Heart right ventricle (tissue), 16 donors: ENCODE data around the gene EME2. TPM values are rescaled to one million over a fixed set of nuclear protein-coding genes. Genes with fewer than 3 reads are reported as not detected.

ENCODE experiments used
- ATAC-seq, 8 donors: fragments of 200-7000 bp; cut with Tn5 transposase; one replicate each; pipeline ENCODE4 v1.9.1; 2020; ENCODE audit warnings: mild to moderate bottlenecking in 8 of 8, moderate library complexity in 8 of 8, moderate number of reproducible peaks in 1 of 8
- DNase-seq, 2 donors: peaks; one replicate each; pipeline ENCODE4 v3.0.0-alpha.2; 2020
- H3K27ac ChIP-seq, 10 donors: fragments of 200-600 bp; sonication (generic) in 2 of 10; one replicate each; pipeline versions ENCODE4 v1.5.0 to v1.8.0; 2020 to 2022; ENCODE audit warnings: mild to moderate bottlenecking in 3 of 10
- H3K27me3 ChIP-seq, 7 donors: fragments of 200-600 bp; one replicate each; pipeline ENCODE4 v1.8.0; 2021 to 2022; ENCODE audit warnings: mild to moderate bottlenecking in 2 of 7
- H3K36me3 ChIP-seq, 9 donors: fragments of 200-600 bp; sonication (generic) in 1 of 9; one replicate each; pipeline versions ENCODE4 v1.5.0 to v1.8.0; 2020 to 2022; ENCODE audit warnings: mild to moderate bottlenecking in 2 of 9
- H3K4me1 ChIP-seq, 9 donors: fragments of 200-600 bp; sonication (generic) in 1 of 9; one replicate each; pipeline versions ENCODE4 v1.5.0 to v1.8.0; 2020 to 2022; ENCODE audit warnings: mild to moderate bottlenecking in 4 of 9
- H3K4me3 ChIP-seq, 10 donors: fragments of 200-600 bp; sonication (generic) in 2 of 10; one replicate each; pipeline versions ENCODE4 v1.5.0 to v1.8.0; 2020 to 2022; ENCODE audit warnings: mild to moderate bottlenecking in 7 of 10, moderate library complexity in 2 of 10
- H3K9me3 ChIP-seq, 11 donors: fragments of 200-600 bp in 10 of 11; sonication (generic) in 2 of 11; one replicate each; pipeline versions ENCODE4 v1.5.0 to v1.8.0; 2013 to 2022; ENCODE audit warnings: mild to moderate bottlenecking in 2 of 11, control low read depth in 1 of 11, moderate library complexity in 1 of 11
- CTCF ChIP-seq, 9 donors: fragments of 200-600 bp; sonication (generic) in 2 of 9; IDR thresholded peaks; one replicate each; pipeline versions ENCODE4 v1.5.0 to v1.8.0; 2021 to 2022; ENCODE audit warnings: antibody characterized with exemption in 9 of 9, mild to moderate bottlenecking in 5 of 9, moderate library complexity in 1 of 9
- WGBS, 2 donors: extraction: QIAGEN DNeasy Blood & Tissue Kit; methylation state at CpG; one replicate each; pipeline ENCODE4 v1.1.7; 2013; ENCODE audit warnings: inconsistent platforms in 1 of 2; 5-methylcytosine and 5-hydroxymethylcytosine counted together
- intact Hi-C, 10 donors: fragments of 100-400 bp; cut with DNase I; formaldehyde crosslinking; loops; one replicate each; pipeline versions ENCODE4 v1.11.1 to v1.14.2; 2022
- polyA plus RNA-seq, 2 donors: library from polyadenylated mRNA; stranded (reverse); fragments of 200-250 nt; gene quantifications; one replicate each; pipeline ENCODE4 v1.2.3, GENCODE V29; 2013
- total RNA-seq, 10 donors: library from RNA; stranded (reverse); fragmentation: NEBNext Ultra II Directional in 3 of 10; extraction: Animal tissue kit (Norgen Biotek cat#: 25700) in 3 of 10; gene quantifications; one replicate each; pipeline versions ENCODE4 v1.2.1 to v1.2.4, GENCODE V29; 2021 to 2023
- donor health status: Arrhythmogenic right ventricular cardiomyopathy.
- donor health status: ischemic (EF 13 %, LVEDD 7.1; RV severe dilation, severe dysfunction).
- donor health status: healthy with polysubstance abuse.
- donor health status: DM: no; HTN: yes; CAD: no.
- donor health status: DM: no; HTN: no; CAD: no.
- donor health status: ischemic (EF 25% LVEDD 6.9; RV normal size, moderate dysfunction).
- donor health status: ischemic (EF 25% LVEDD 5.7; RV mildly dilated, moderate dysfunction).
- donor health status: healthy.
- donor health status: DM: yes; HTN: yes; CAD: no.
- donor health status: Ischemic cardiomyopathy.
- donor health status: ischemic (EF 35%, LVEDD 5.7; RV mildly dilated, moderate dysfunction).
- donor health status: nonischemic (EF 11% LVEDD 7.7; RV severe dilation, severe dysfunction).
- donor health status: DM: yes; HTN: yes; CAD: no.
- donor health status: PGD.
- donor health status: ischemic (EF 29% LVEDD 5.4; RV normal size, mild dysfunction).
- donor health status: nonischemic (EF 23%, LVEDD 6.1; RV moderate dilation, normal function).

Gene EME2
- total and polyA plus RNA-seq, 12 donors: 3.0 to 17.9 (median 7.3) TPM

DNA sequence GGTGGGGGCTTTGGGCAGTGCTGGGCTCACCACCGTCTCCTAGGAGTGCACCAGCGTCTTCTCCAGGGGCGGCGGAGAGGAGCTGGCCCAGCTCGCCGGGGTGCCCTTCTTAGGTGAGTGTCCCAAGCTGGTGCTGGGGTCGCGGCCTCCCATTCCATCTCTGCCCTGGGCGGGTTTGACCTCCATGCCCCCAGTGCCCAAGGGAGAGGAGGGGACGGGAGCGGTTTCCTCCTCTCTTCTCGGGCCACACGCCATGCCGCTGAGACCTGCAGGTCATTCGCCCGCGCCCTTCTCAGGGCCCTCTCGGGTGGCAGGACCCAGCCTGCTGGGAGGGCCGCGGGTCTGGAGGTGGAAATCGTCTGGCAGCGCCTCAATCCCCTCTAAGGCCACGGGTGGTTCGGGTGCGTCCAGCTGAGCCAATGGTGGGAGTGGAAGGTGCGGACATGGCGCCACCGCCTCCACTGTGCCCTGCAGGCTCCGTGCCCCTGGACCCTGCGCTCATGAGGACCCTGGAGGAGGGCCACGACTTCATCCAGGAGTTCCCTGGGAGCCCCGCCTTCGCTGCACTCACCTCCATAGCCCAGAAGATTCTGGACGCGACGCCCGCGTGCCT, 15.6 kb downstream of the EME2 start:
- Histone ChIP-seq H3K4me3 (no peak overlapping the region), H3K36me3 (peaks cover 0 to 63% (median 12%) of the 10 kb centered on the region in 9 donors), H3K27ac (no peak overlapping the region), H3K4me1 (peaks cover 4 to 32% (median 15%) of the 10 kb centered on the region in 9 donors), H3K9me3 (no peaks in the 10 kb centered on the region), H3K27me3 (no peaks in the 10 kb centered on the region)
- TF ChIP-seq CTCF (IDR thresholded peaks at IDR 0.05): no peak
- ATAC-seq (no peak), DNase-seq (peak; percentile 3 to 14)
- intact Hi-C loops: no loop called here
- 89 to 90% methylated on average over 36 to 38 of the region's 38 CpGs for WGBS, 2 donors

DNA sequence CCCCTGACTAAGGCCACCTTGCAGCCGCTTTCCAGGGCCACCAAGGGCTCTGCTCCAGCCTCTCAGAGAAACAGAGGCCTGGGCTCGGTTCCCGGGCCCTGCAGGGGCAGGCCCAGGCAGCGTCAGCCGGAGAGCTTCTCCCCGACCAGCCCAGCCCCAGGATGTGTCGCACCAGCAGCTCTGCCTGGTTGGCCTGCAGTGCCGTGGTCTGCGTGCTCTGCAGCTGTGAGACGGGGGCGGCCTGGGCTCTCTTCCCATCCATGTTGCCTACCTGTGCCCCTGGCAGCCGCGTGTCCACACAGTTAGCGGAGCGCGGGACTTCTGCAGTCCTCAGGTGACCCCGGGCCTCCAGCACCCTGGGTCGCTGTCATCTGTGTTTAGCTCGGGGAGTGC, 16.1 kb downstream of the EME2 start:
- DNase-seq: peak; percentile 7 to 10

DNA sequence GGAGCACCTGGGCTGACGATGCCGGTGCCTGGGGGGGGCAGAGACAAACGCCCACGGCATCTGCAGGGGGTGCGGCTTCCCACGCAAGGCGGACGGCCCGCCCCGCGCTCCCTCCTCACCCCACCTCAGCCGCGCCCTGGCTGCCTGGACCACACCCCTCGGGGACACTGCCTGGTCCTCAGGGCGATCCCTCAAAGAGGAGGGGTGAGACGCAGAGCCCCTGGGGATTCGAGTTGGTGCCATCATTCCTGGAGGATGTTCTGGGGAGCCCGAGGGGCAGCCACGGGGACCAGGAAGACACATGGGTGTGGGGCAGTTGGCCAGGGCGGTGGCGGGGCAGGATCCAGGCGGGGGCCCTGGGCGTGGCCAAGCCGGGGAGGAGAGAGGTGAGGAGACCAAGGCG, 17.0 kb downstream of the EME2 start:
- peak in 1 of 2 donors; percentile 13 for DNase-seq
- peaks cover 0 to 18% (median 8%) of the 10 kb centered on the region in 9 donors for H3K4me1 ChIP-seq
- no peak overlapping the region for H3K4me3 ChIP-seq
- no peaks in the 10 kb centered on the region for H3K9me3 ChIP-seq
- no peaks in the 10 kb centered on the region for H3K27me3 ChIP-seq
- peaks cover 0 to 63% (median 12%) of the 10 kb centered on the region in 9 donors for H3K36me3 ChIP-seq
- 90 to 92% methylated on average over 25 of the region's 25 CpGs for WGBS, 2 donors
- no peak for TF ChIP-seq CTCF (IDR thresholded peaks at IDR 0.05)
- no peak for ATAC-seq
- no peak overlapping the region for H3K27ac ChIP-seq
- intact Hi-C loops: loop anchor here in 1 of 10 donors (10.0 kb wide), 1 partner anchor 55 kb away; no protein-coding TSS in a partner anchor

More for the DNA sequence above, 16.1 kb downstream of the EME2 start:
- ATAC-seq: no peak
- H3K27me3 ChIP-seq: no peaks in the 10 kb centered on the region
- no peak overlapping the region for H3K4me3 ChIP-seq
- no peak overlapping the region for H3K27ac ChIP-seq
- no peaks in the 10 kb centered on the region for H3K9me3 ChIP-seq
- 62 to 69% methylated on average over 18 to 19 of the region's 19 CpGs for WGBS, 2 donors
- intact Hi-C loops: no loop called here
- peaks cover 0 to 63% (median 12%) of the 10 kb centered on the region in 9 donors for H3K36me3 ChIP-seq
- no peak for TF ChIP-seq CTCF (IDR thresholded peaks at IDR 0.05)
- H3K4me1 ChIP-seq: peaks cover 4 to 27% (median 15%) of the 10 kb centered on the region in 9 donors

GRCh38 chr16:1790261-1790610, 17.6 kb downstream of the EME2 start:
- H3K9me3 ChIP-seq: no peaks in the 10 kb centered on the region
- ATAC-seq: no peak
- no peaks in the 10 kb centered on the region for H3K27me3 ChIP-seq
- H3K36me3 ChIP-seq: peaks cover 0 to 63% (median 12%) of the 10 kb centered on the region in 9 donors
- intact Hi-C loops: loop anchor here in 1 of 10 donors (10.0 kb wide), 1 partner anchor 55 kb away; no protein-coding TSS in a partner anchor
- DNase-seq: no peak
- H3K4me3 ChIP-seq: no peak overlapping the region
- H3K27ac ChIP-seq: no peak overlapping the region
- H3K4me1 ChIP-seq: peaks cover 0 to 12% (median 2%) of the 10 kb centered on the region in 9 donors
- TF ChIP-seq CTCF (IDR thresholded peaks at IDR 0.05): no peak
- 94% methylated on average over 15 of the region's 15 CpGs for WGBS, 2 donors
